GM21528 (cell line): ENCODE data around the gene PDGFA.

Source experiments
- ATAC-seq: cut with Tn5 transposase; IDR thresholded peaks from one replicate; pipeline ENCODE4 v1.9.1; 2021; ENCODE audit warnings: mild to moderate bottlenecking, moderate library complexity; ENCODE audit not compliant: unreplicated experiment, low FRiP score

PDGFA gene

GRCh38 chr7:494259-494687 lies 25.4 kb downstream of the PDGFA start:
- no peak for ATAC-seq

- ATAC-seq = no peak
Observed at GRCh38 chr7:493661-494251, 25.9 kb downstream of the PDGFA start.

- no peak for ATAC-seq
Observed at GRCh38 chr7:492714-493065, 27.0 kb downstream of the PDGFA start.

- ATAC-seq = no peak
Observed at GRCh38 chr7:491958-492713, 27.5 kb downstream of the PDGFA start.

- no peak for ATAC-seq
Observed at GRCh38 chr7:491292-491957, 28.2 kb downstream of the PDGFA start.

GRCh38 chr7:490461-491291 lies 29.0 kb downstream of the PDGFA start:
- no peak for ATAC-seq

GRCh38 chr7:489876-490275 lies 29.8 kb downstream of the PDGFA start:
- no peak for ATAC-seq

GRCh38 chr7:486216-486743 lies 33.4 kb downstream of the PDGFA start:
- no peak for ATAC-seq

GRCh38 chr7:485188-486081 lies 34.2 kb downstream of the PDGFA start:
- ATAC-seq = no peak

- no peak for ATAC-seq
Observed at GRCh38 chr7:484356-485101, 35.1 kb downstream of the PDGFA start.

GRCh38 chr7:483656-484355 lies 35.8 kb downstream of the PDGFA start:
- no peak for ATAC-seq

GRCh38 chr7:482521-483083 lies 37.0 kb downstream of the PDGFA start:
- ATAC-seq = no peak

GRCh38 chr7:481219-481930 lies 38.3 kb downstream of the PDGFA start:
- ATAC-seq = no peak

- ATAC-seq = no peak
Observed at GRCh38 chr7:480531-481218, 39.0 kb downstream of the PDGFA start.

- no peak for ATAC-seq
Observed at GRCh38 chr7:479948-480499, 39.6 kb downstream of the PDGFA start.

- no peak for ATAC-seq
Observed at GRCh38 chr7:479115-479947, 40.3 kb downstream of the PDGFA start.
